Raji (cell line): ENCODE data around the gene DIRAS2.

Source experiments
- POLR2A ChIP-seq: IDR thresholded peaks from 2 replicates; pipeline ENCODE4 v1.6.1; 2011; ENCODE audit warnings: low read depth, low read length, control low read depth; ENCODE audit not compliant: insufficient read depth

DIRAS2 gene

DNA sequence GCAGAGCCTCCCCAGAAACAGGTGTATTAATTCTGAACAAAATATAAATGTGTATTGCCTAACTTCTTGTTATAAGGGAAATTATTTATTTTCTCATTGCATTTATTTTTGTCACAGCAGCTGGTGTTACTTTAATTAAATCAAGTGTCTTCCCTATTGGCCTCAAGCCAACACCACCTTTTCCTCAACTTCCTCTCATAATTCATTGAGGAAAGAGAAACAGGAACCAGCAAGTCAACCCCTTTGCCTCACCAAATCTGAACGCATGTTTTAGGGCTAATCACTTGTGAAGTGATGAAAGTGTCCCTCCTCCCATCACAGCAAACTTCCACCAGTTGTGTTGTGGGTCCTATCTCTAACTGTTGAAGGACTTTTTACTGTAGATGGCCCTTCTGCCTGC lies 73.1 kb downstream of the DIRAS2 start:
- no peak for TF ChIP-seq POLR2A

DNA sequence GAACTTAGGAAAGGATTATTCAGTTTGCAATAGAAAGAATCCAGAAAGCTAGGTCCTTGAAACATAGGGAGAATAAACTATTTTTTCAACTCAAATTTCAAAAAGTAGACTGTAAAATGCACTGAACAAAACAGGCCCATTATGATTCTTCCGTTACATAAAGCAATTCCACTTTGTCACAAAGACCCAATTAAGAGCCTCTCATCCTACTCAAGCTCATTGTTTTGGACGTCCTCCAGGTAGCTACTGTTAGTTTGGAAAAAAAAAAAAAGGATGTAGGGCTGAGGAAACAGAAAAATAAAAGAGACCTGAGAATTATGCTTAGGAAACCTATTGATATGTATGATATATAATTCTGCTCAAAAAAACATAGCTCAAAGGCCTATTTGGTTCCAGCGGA lies 74.0 kb downstream of the DIRAS2 start:
- TF ChIP-seq POLR2A, result no peak

DNA sequence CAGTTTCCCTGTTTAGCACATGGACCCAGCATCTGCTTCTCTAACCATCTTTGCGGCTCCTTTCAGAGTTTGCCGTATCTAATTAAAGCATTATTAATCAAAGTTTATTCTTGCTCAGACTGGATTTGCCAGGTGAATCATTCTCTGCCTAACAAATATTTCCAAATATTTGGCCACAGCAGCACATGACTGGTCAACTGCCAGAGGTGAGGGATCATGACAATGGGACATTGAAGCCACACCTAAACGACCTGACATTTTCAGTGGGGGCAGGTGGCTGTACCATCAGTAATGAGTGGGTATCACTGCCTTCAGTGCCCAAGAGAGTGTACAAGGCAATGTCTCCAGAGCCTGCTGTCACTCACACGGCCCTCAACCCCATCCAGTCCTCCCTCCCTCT lies 80.4 kb downstream of the DIRAS2 start:
- TF ChIP-seq POLR2A, result no peak
